ENCODE data around the gene DOK5. TPM values are rescaled to one million over a fixed set of nuclear protein-coding genes. Genes with fewer than 3 reads are reported as not detected.

The DOK5 gene
- total and polyA plus RNA-seq, 2 of the 4 experiments (the other 2 are of a cell fraction) = 2.8 to 3.9 TPM

DNA sequence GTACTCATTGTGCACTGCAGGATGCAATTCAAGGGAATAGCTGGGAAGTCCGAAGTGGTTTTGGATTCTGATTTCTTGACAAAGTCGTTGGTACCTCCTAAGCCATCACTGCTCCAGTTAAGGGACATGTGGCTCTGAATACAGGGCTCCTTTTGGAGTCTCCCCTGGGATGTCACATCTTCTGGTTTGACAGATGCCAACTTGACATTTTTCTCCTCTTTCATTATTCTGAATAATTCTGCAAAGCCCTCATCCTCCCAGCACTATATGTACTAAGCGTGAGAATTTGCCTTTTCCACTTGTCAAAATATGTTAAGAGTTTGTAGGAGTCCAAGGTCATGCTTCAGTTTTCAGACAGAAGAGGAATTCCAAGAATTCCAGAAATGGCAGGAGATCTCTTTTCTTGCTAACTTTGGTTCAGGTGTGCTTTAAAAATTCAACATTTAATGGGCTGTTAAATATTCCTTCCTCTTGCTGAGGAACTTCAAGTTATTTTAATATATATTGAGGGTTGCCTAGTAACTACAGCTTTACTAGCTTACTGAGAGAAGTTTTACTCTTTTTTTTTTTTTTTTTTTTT is 38.7 kb downstream of the DOK5 start:
- Histone ChIP-seq H3K4me3 (ENCODE audit: insufficient read depth, low read depth, low read length) (no peak overlapping the region), H4K91ac (ENCODE audit: insufficient read depth, low read depth, low read length) (no peak overlapping the region), H3K9me3 (ENCODE audit: control insufficient read depth, insufficient read depth, low read length) (no peaks in the 10 kb centered on the region), H3K4ac (ENCODE audit: low read depth, low read length) (no peak overlapping the region), H3K14ac (replicated peaks; ENCODE audit: low read depth, low read length) (no peak overlapping the region), H2BK15ac (ENCODE audit: low read depth, low read length) (no peak overlapping the region), H4K5ac (ENCODE audit: low read depth, low read length) (no peak overlapping the region), H2BK20ac (ENCODE audit: low read depth, low read length) (no peak overlapping the region), H2BK120ac (ENCODE audit: low read depth, low read length) (no peak overlapping the region), H3K27me3 (ENCODE audit: control insufficient read depth, insufficient read depth, low read length) (no peaks in the 10 kb centered on the region), H4K8ac (ENCODE audit: low read depth in 2 of 2, low read length in 2 of 2) (no peak overlapping the region), H3K23ac (ENCODE audit: low read depth, low read length) (no peak overlapping the region), H4K20me1 (ENCODE audit: insufficient read depth, low read length) (no peaks in the 10 kb centered on the region), H2BK5ac (ENCODE audit: low read depth, low read length, poor library complexity, severe bottlenecking) (no peak overlapping the region), H2AFZ (replicated peaks; ENCODE audit: low read length, poor library complexity) (no peak overlapping the region), H3K9ac (ENCODE audit: low read depth, low read length) (no peak overlapping the region), H3K4me1 (ENCODE audit: control insufficient read depth, insufficient read depth, low read length) (no peaks in the 10 kb centered on the region), H3K18ac (ENCODE audit: low read depth, low read length) (no peak overlapping the region), H2AK5ac (ENCODE audit: low read depth, low read length) (no peak overlapping the region), H3K36me3 (ENCODE audit: control insufficient read depth, insufficient read depth, low read length) (no peaks in the 10 kb centered on the region), H3K79me1 (ENCODE audit: low read depth in 1 of 2, low read length in 2 of 2) (no peaks in the 10 kb centered on the region), H3K4me2 (ENCODE audit: low read depth, low read length) (no peak overlapping the region), H3K56ac (ENCODE audit: extremely low read depth, insufficient read depth, low read length) (no peak overlapping the region), H3K9me1 (ENCODE audit: insufficient read depth, low read length) (no peaks in the 10 kb centered on the region), H2AK9ac (replicated peaks; ENCODE audit: low read depth, low read length, poor library complexity) (no peak overlapping the region), H3K27ac (ENCODE audit: insufficient read depth, low read length) (no peak overlapping the region)
- ATAC-seq (ENCODE audit: low read depth) = no peak
- dilution Hi-C loops (cut with HindIII; ENCODE audit: low sequenced_read_pairs, unreplicated experiment) (no loop called here), intact Hi-C loops (cut with micrococcal nuclease) (no loop called here), in situ Hi-C loops (cut with MboI; ENCODE audit: low sequenced_read_pairs) (no loop called here)
- POLR2A ChIA-PET (ENCODE audit: unreplicated experiment) = no interaction called here
- no peak for DNase-seq
- CTCF ChIA-PET = no interaction called here
- TF ChIP-seq RFX5 (IDR thresholded peaks at IDR 0.05; ENCODE audit: low read depth, low read length) (no peak), FOS (IDR thresholded peaks at IDR 0.05; ENCODE audit: low read depth, low read length) (no peak), MAFK (IDR thresholded peaks at IDR 0.05; ENCODE audit: low read depth, low read length) (no peak), CEBPB (IDR thresholded peaks at IDR 0.05; ENCODE audit: low read depth, low read length) (no peak), NFE2L2 (IDR thresholded peaks at IDR 0.05; ENCODE audit: low read depth, low read length) (no peak), RAD21 (IDR thresholded peaks at IDR 0.05; ENCODE audit: low read length) (no peak), RCOR1 (IDR thresholded peaks at IDR 0.05; ENCODE audit: insufficient replicate concordance, low read length) (no peak), POLR2A (IDR thresholded peaks at IDR 0.05; ENCODE audit: low read depth, low read length) (no peak), CHD1 (IDR thresholded peaks at IDR 0.05; ENCODE audit: low read depth, low read length) (no peak), MAZ (IDR thresholded peaks at IDR 0.05; ENCODE audit: borderline replicate concordance, low read depth, low read length) (no peak), MXI1 (IDR thresholded peaks at IDR 0.05; ENCODE audit: borderline replicate concordance, low read depth, low read length) (no peak), BHLHE40 (IDR thresholded peaks at IDR 0.05; ENCODE audit: low read depth, low read length) (no peak), SMC3 (IDR thresholded peaks at IDR 0.05; ENCODE audit: low read depth, low read length) (no peak)
- TF ChIP-seq, protein P1, sequence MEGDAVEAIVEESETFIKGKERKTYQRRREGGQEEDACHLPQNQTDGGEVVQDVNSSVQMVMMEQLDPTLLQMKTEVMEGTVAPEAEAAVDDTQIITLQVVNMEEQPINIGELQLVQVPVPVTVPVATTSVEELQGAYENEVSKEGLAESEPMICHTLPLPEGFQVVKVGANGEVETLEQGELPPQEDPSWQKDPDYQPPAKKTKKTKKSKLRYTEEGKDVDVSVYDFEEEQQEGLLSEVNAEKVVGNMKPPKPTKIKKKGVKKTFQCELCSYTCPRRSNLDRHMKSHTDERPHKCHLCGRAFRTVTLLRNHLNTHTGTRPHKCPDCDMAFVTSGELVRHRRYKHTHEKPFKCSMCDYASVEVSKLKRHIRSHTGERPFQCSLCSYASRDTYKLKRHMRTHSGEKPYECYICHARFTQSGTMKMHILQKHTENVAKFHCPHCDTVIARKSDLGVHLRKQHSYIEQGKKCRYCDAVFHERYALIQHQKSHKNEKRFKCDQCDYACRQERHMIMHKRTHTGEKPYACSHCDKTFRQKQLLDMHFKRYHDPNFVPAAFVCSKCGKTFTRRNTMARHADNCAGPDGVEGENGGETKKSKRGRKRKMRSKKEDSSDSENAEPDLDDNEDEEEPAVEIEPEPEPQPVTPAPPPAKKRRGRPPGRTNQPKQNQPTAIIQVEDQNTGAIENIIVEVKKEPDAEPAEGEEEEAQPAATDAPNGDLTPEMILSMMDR (conservative IDR thresholded peaks at IDR 0.05; ENCODE audit: low read depth, low read length) = no peak
- TF ChIP-seq, protein P2, sequence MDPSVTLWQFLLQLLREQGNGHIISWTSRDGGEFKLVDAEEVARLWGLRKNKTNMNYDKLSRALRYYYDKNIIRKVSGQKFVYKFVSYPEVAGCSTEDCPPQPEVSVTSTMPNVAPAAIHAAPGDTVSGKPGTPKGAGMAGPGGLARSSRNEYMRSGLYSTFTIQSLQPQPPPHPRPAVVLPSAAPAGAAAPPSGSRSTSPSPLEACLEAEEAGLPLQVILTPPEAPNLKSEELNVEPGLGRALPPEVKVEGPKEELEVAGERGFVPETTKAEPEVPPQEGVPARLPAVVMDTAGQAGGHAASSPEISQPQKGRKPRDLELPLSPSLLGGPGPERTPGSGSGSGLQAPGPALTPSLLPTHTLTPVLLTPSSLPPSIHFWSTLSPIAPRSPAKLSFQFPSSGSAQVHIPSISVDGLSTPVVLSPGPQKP (IDR thresholded peaks at IDR 0.05; ENCODE audit: borderline replicate concordance, low read depth, low read length) = no peak
- TF ChIP-seq, protein P3, sequence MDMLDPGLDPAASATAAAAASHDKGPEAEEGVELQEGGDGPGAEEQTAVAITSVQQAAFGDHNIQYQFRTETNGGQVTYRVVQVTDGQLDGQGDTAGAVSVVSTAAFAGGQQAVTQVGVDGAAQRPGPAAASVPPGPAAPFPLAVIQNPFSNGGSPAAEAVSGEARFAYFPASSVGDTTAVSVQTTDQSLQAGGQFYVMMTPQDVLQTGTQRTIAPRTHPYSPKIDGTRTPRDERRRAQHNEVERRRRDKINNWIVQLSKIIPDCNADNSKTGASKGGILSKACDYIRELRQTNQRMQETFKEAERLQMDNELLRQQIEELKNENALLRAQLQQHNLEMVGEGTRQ (IDR thresholded peaks at IDR 0.05; ENCODE audit: low read depth, low read length) = no peak
- 14% methylated on average over 2 of the region's 3 CpGs; no CpG with 5 or more reads in 1 of the 2 experiments for WGBS, 2 experiments (ENCODE audit: extremely low coverage in 2 of 2, insufficient read length in 1 of 2)
- no TSS peak for BruUV-seq (replicated peaks)
